ENCODE results near the gene TMEM52. TPM values are rescaled to one million over a fixed set of nuclear protein-coding genes. Genes with fewer than 3 reads are reported as not detected.

TMEM52 gene
- total RNA-seq, 1 experiment from 2014 or later, result 1.2 TPM

GRCh38 chr1:1960480-1961196 is 41.6 kb upstream of the TMEM52 start:
- Mint-ChIP-seq H3K4me1 (ENCODE audit: insufficient read depth, unreplicated experiment) (peaks cover 10% of the 10 kb centered on the region), H3K9me3 (ENCODE audit: unreplicated experiment) (no peaks in the 10 kb centered on the region), H3K36me3 (ENCODE audit: insufficient read depth, unreplicated experiment) (no peaks in the 10 kb centered on the region), H3K27ac (ENCODE audit: low read depth, unreplicated experiment) (no peak overlapping the region), H3K27me3 (ENCODE audit: insufficient read depth, unreplicated experiment) (peaks cover 37% of the 10 kb centered on the region), H3K4me3 (ENCODE audit: unreplicated experiment) (no peak overlapping the region)
- peak; percentile 34 for DNase-seq (ENCODE audit: unreplicated experiment)
- CTCF ChIA-PET, result interaction anchor here (0.5 to 9.7 kb wide), 20 partner anchors 8 to 274 kb away, joined by 3 to 129 read pairs (median 4); partner anchors contain the start of genes CFAP74 and PRKCZ
- TF ChIP-seq CTCF (IDR thresholded peaks at IDR 0.05; ENCODE audit: unreplicated experiment), result no peak
- intact Hi-C loops (cut with micrococcal nuclease), result loop anchor here (1.0 kb wide), 1 partner anchor 86 kb away; no protein-coding TSS in a partner anchor
- POLR2A ChIA-PET, result interaction anchor here (0.6 to 1.8 kb wide), 4 partner anchors 8 to 84 kb away, joined by 3 to 8 read pairs (median 4); no protein-coding TSS in a partner anchor
- no TSS peak for BruUV-seq (replicated peaks)

- DNase-seq (ENCODE audit: unreplicated experiment), result peak; percentile 88
- Mint-ChIP-seq H3K4me1 (ENCODE audit: insufficient read depth, unreplicated experiment) (peaks cover 10% of the 10 kb centered on the region), H3K36me3 (ENCODE audit: insufficient read depth, unreplicated experiment) (no peaks in the 10 kb centered on the region), H3K27me3 (ENCODE audit: insufficient read depth, unreplicated experiment) (peaks cover 37% of the 10 kb centered on the region), H3K4me3 (ENCODE audit: unreplicated experiment) (no peak overlapping the region), H3K9me3 (ENCODE audit: unreplicated experiment) (no peaks in the 10 kb centered on the region), H3K27ac (ENCODE audit: low read depth, unreplicated experiment) (no peak overlapping the region)
- no TSS peak for BruUV-seq (replicated peaks)
- POLR2A ChIA-PET, result interaction anchor here (0.6 to 1.8 kb wide), 4 partner anchors 8 to 84 kb away, joined by 3 to 8 read pairs (median 4); no protein-coding TSS in a partner anchor
- intact Hi-C loops (cut with micrococcal nuclease), result loop anchor here (1.0 kb wide), 1 partner anchor 86 kb away; no protein-coding TSS in a partner anchor
- TF ChIP-seq CTCF (IDR thresholded peaks at IDR 0.05; ENCODE audit: unreplicated experiment), result peak; percentile 91
- CTCF ChIA-PET, result interaction anchor here (0.5 to 9.7 kb wide), 20 partner anchors 9 to 214 kb away, joined by 3 to 129 read pairs (median 4); partner anchors contain the start of genes CFAP74 and PRKCZ
Measured at GRCh38 chr1:1959840-1960479, 40.9 kb upstream of the TMEM52 start.

DNA sequence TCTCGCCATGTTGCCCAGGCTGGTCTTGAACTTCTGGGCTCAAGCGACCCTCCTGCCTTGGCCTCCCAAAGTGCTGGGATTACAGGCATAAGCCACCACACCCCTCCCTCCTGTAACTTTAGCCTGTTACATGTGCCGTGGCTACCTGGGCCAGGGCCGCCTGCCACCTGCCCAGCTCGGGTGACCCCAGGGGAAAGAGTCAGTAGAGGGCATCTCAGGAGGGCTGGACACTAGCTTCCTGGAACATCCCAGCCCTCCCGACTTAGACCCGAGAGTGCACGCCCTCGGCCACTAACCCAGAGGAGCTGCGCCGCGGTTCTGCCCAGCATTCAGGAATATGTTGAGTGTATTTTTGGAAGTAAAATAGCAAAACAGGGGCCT is 40.4 kb upstream of the TMEM52 start:
- no peaks in the 10 kb centered on the region for H3K36me3 Mint-ChIP-seq (ENCODE audit: insufficient read depth, unreplicated experiment)
- H3K27me3 Mint-ChIP-seq (ENCODE audit: insufficient read depth, unreplicated experiment), result peaks cover 37% of the 10 kb centered on the region
- intact Hi-C loops (cut with micrococcal nuclease), result no loop called here
- no peak for TF ChIP-seq CTCF (IDR thresholded peaks at IDR 0.05; ENCODE audit: unreplicated experiment)
- POLR2A ChIA-PET, result interaction anchor here (1.2 kb wide), 1 partner anchor 9 kb away, joined by 3 read pairs; no protein-coding TSS in a partner anchor
- H3K4me3 Mint-ChIP-seq (ENCODE audit: unreplicated experiment), result no peak overlapping the region
- no peak for DNase-seq (ENCODE audit: unreplicated experiment)
- no peaks in the 10 kb centered on the region for H3K9me3 Mint-ChIP-seq (ENCODE audit: unreplicated experiment)
- BruUV-seq (replicated peaks), result no TSS peak
- no peak overlapping the region for H3K27ac Mint-ChIP-seq (ENCODE audit: low read depth, unreplicated experiment)
- CTCF ChIA-PET, result interaction anchor here (0.5 to 9.7 kb wide), 6 partner anchors 16 to 91 kb away, joined by 3 to 129 read pairs (median 18); partner anchors contain the start of gene PRKCZ
- H3K4me1 Mint-ChIP-seq (ENCODE audit: insufficient read depth, unreplicated experiment), result peaks cover 10% of the 10 kb centered on the region

DNA sequence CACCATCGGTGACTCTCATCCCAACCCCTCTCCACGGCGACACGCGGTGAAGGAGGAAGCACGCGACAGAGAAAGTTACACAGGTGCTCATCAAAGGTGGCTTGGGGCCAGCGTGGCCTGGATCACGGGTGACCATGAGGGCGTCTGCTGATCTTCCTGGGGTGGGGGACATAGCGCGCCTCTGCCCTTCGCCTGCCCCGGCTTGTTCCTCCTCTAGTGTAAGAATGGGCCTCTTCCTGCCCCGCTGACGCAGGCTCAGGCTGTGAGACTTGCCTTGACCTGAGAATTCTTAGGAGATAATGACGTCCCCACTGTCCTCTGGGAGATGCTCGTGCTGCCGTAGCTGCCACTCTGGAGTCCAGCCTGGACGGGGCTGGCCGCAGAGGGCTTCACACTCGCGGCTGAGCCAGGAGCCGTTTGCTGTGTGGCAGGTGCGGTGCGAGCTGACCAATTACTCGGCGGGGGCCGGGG is 39.0 kb upstream of the TMEM52 start:
- no peak overlapping the region for H3K27ac Mint-ChIP-seq (ENCODE audit: low read depth, unreplicated experiment)
- ChIA-PET CTCF (interaction anchor here (1.0 to 9.7 kb wide), 3 partner anchors 14 to 87 kb away, joined by 3 to 129 read pairs (median 21); no protein-coding TSS in a partner anchor), POLR2A (no interaction called here)
- peaks cover 10% of the 10 kb centered on the region for H3K4me1 Mint-ChIP-seq (ENCODE audit: insufficient read depth, unreplicated experiment)
- no peaks in the 10 kb centered on the region for H3K9me3 Mint-ChIP-seq (ENCODE audit: unreplicated experiment)
- no peak overlapping the region for H3K4me3 Mint-ChIP-seq (ENCODE audit: unreplicated experiment)
- BruUV-seq (replicated peaks), result no TSS peak
- no peaks in the 10 kb centered on the region for H3K36me3 Mint-ChIP-seq (ENCODE audit: insufficient read depth, unreplicated experiment)
- no peak for DNase-seq (ENCODE audit: unreplicated experiment)
- intact Hi-C loops (cut with micrococcal nuclease), result no loop called here
- H3K27me3 Mint-ChIP-seq (ENCODE audit: insufficient read depth, unreplicated experiment), result peaks cover 36% of the 10 kb centered on the region
- no peak for TF ChIP-seq CTCF (IDR thresholded peaks at IDR 0.05; ENCODE audit: unreplicated experiment)

Measured in MCF 10A (cell line).